OCI-LY3 (cell line): ENCODE results near the gene HYAL1.

ENCODE experiments used
- EZH2phosphoT487 ChIP-seq: fragments of 200-600 bp; shearing (Covaris generic); IDR thresholded peaks from 2 replicates; pipeline ENCODE4 v1.6.1; 2018; ENCODE audit warnings: antibody characterized with exemption, mixed run types, low read depth
- TF ChIP-seq, protein P1 (sequence below): fragments of 200-600, 300-600 bp; sonication (generic); IDR thresholded peaks from 2 replicates; pipeline ENCODE4 v1.5.1; 2014; ENCODE audit warnings: antibody characterized with exemption, low read length, low read depth

DNA sequence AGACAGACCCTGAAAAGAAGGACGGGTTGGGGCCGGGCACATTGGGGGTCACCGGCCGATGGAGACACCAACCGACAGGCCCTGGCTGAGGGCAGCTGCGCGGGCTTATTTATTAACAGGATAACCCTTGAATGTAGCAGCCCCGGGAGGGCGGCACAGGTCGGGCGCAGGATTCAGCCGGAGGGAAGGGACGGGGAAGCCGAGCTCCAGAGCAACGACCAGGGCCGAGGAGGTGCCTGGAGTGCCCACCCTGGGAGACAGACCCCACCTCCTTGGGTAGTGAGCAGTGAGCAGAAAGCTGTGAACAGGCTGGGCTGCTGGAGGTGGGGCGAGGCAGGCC lies 26.6 kb downstream of the HYAL1 start:
- TF ChIP-seq, protein P1, sequence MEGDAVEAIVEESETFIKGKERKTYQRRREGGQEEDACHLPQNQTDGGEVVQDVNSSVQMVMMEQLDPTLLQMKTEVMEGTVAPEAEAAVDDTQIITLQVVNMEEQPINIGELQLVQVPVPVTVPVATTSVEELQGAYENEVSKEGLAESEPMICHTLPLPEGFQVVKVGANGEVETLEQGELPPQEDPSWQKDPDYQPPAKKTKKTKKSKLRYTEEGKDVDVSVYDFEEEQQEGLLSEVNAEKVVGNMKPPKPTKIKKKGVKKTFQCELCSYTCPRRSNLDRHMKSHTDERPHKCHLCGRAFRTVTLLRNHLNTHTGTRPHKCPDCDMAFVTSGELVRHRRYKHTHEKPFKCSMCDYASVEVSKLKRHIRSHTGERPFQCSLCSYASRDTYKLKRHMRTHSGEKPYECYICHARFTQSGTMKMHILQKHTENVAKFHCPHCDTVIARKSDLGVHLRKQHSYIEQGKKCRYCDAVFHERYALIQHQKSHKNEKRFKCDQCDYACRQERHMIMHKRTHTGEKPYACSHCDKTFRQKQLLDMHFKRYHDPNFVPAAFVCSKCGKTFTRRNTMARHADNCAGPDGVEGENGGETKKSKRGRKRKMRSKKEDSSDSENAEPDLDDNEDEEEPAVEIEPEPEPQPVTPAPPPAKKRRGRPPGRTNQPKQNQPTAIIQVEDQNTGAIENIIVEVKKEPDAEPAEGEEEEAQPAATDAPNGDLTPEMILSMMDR, result no peak
- TF ChIP-seq EZH2phosphoT487, result no peak
